Effector memory CD8-positive, alpha-beta T cell (primary cell): ENCODE data around the gene DOC2B.
"Not testable (repeated sequence)": the region's sequence is repeated elsewhere in the genome, so short reads cannot be mapped to it uniquely, and the experiment has no call there.

Experiments
- ATAC-seq: fragments of 150-1000 bp; cut with Tn5 transposase; replicated peaks from 2 replicates; pipeline ENCODE4 v1.10.0; 2021; ENCODE audit warnings: mild to moderate bottlenecking, moderate library complexity
- DNase-seq, 3 experiments: peaks; one replicate each; pipeline ENCODE4 v3.0.0; 2021
- H3K27ac Mint-ChIP-seq, 2 donors: one replicate each; pipeline ENCODE4 v1.8.0; 2022; ENCODE audit warnings: mild to moderate bottlenecking in 2 of 2, mixed read lengths in 2 of 2, moderate library complexity in 2 of 2
- H3K27me3 Mint-ChIP-seq, 2 donors: one replicate each; pipeline ENCODE4 v1.8.0; 2022; ENCODE audit warnings: mixed read lengths in 2 of 2
- H3K36me3 Mint-ChIP-seq: one replicate; pipeline ENCODE4 v1.8.0; 2022; ENCODE audit warnings: mild to moderate bottlenecking, moderate library complexity, mixed read lengths; ENCODE audit not compliant: insufficient read depth
- H3K4me1 Mint-ChIP-seq, 2 donors: one replicate each; pipeline ENCODE4 v1.8.0; 2022; ENCODE audit warnings: low read depth in 2 of 2, mixed read lengths in 2 of 2
- H3K4me3 Mint-ChIP-seq, 2 donors: one replicate each; pipeline ENCODE4 v1.8.0; 2022; ENCODE audit warnings: mild to moderate bottlenecking in 2 of 2, mixed read lengths in 2 of 2, moderate library complexity in 2 of 2
- H3K9me3 Mint-ChIP-seq, 2 donors: one replicate each; pipeline ENCODE4 v1.8.0; 2022; ENCODE audit warnings: mixed read lengths in 2 of 2

DOC2B gene

DNA sequence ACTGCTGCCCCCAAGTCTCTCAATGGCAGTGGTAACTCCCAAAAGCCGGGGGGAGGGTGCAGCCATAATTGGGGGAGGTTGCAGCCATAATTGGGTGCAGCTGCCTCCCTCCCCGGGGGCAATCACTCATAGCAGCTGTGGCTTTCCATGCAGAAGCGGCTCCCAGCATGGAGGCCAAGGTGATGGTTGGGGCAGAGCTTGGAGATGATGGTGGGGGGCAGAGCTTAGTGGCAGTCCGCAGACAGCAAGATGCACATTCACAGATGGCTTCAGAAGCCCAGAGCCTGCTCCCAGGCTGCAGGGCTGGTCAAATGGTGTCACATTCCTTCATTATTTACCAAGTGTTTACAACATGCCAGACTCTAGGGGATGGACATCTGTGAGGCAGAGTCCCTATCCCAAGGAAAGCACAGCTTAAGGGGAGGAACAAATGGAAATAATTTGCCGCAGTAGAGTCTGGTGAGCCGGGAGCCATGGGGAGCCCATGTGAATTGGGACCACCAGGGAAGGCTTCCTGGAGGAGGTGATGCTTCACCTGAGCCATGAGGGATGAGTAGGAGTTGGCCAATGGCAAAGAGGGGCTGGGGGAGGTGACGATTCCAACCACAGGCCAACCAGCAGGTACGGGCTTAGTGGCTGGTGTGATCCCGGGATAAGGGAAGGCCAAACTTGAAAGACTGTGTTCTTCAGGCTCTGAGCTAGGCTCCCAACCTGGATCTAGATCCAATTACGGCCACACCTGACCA is 8.1 kb downstream of the DOC2B start:
- no peaks in the 10 kb centered on the region for H3K36me3 Mint-ChIP-seq
- DNase-seq (no peak), ATAC-seq (no peak)
- no peaks in the 10 kb centered on the region for H3K4me1 Mint-ChIP-seq
- H3K4me3 Mint-ChIP-seq = no peak overlapping the region
- no peaks in the 10 kb centered on the region for H3K9me3 Mint-ChIP-seq
- peaks cover 21 to 60% of the 10 kb centered on the region in 2 donors for H3K27me3 Mint-ChIP-seq
- no peak overlapping the region for H3K27ac Mint-ChIP-seq

DNA sequence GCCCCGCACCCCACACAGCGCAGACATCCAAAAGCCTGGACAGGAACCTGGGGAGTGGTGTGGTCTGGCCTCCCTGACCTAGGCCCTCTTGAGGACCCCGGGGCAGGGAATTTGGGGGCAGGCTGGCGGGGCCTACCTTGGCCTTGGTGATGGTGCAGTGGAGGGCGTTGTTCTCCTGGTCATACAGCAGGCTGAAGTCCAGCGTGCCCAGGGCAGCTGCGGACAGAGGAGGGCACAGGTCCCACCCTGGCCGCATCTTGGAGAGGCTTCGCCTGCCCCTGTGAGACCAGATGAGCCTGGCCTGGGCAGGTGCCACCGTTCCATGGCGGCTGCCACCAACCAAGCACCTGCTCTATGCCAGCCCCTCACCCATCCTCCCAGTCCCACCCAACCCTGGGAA is 9.0 kb downstream of the DOC2B start:
- no peaks in the 10 kb centered on the region for H3K9me3 Mint-ChIP-seq
- H3K27me3 Mint-ChIP-seq = peaks cover 16 to 50% of the 10 kb centered on the region in 2 donors
- DNase-seq (no peak), ATAC-seq (no peak)
- H3K27ac Mint-ChIP-seq = no peak overlapping the region
- H3K36me3 Mint-ChIP-seq = no peaks in the 10 kb centered on the region
- H3K4me3 Mint-ChIP-seq = no peak overlapping the region
- H3K4me1 Mint-ChIP-seq = no peaks in the 10 kb centered on the region

DNA sequence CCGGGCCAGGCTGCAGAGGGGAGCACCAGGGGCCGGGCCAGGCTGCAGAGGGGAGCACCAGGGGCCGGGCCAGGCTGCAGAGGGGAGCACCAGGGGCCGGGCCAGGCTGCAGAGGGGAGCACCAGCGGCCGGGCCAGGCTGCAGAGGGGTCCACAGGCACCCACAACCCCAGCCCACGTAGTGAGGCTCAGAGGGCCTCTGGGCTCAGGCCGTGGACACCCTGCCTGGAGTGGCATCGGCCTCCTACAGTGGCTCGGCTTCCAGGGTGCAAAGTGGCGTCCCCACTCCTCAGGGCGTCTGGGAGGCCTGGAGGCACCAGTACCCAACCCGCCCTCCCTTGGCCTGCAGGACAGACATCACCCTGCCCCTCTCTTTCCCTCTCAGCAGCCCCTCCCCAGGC is 9.6 kb downstream of the DOC2B start:
- Mint-ChIP-seq H3K4me1 (no peaks in the 10 kb centered on the region), H3K27ac (no peak overlapping the region), H3K36me3 (no peaks in the 10 kb centered on the region), H3K27me3 (peaks cover 16 to 45% of the 10 kb centered on the region in 2 donors), H3K9me3 (no peaks in the 10 kb centered on the region), H3K4me3 (no peak overlapping the region)
- ATAC-seq (no peak), DNase-seq (no peak)

DNA sequence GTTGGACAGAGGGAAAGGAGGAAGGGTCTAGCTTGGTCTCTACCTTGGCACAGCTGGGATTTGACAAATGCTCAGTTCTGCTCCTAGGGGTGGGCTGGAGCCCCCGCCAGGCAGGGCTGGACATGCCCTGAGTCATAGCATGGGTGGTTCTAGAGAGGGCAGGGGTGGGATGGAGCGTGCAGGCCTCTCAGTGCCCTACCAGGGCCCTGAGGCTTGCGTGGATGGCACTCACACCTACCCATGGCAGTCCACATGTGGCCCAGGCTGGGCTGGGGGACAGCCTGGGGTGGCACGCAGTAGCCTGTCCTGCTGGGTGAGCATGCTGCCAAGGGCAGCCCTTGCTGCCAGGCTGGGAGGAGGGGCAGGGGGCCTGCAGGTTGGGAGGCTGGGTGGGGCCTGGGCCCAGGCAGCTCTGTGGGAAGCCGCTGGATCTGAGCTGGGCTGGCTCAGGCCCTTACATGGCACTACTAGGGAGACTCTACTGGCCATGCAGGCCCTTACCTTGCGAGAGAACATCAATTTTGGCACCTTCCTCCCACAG is 11.2 kb downstream of the DOC2B start:
- H3K4me1 Mint-ChIP-seq = no peaks in the 10 kb centered on the region
- H3K4me3 Mint-ChIP-seq = no peak overlapping the region
- no peak overlapping the region for H3K27ac Mint-ChIP-seq
- no peaks in the 10 kb centered on the region for H3K36me3 Mint-ChIP-seq
- H3K27me3 Mint-ChIP-seq = peaks cover 16 to 45% of the 10 kb centered on the region in 2 donors
- DNase-seq (no peak), ATAC-seq (no peak)
- no peaks in the 10 kb centered on the region for H3K9me3 Mint-ChIP-seq

DNA sequence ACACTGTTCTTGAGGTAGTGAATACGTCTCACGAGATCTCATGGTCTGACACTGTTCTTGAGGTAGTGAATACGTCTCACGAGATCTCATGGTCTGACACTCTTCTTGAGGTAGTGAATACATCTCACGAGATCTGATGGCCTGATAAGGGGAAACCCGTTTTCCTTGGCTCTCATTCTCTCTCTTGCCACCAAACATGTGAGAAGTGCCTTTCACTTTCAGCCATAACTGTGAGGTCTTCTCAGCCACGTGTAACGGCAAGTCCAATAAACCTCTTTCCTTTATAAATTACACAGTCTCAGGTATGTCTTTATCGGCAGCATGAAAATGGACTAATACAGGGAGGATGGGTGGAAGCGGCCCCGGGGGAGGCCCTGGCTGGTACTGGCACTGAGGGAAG is 12.8 kb downstream of the DOC2B start:
- H3K4me1 Mint-ChIP-seq, H3K27ac Mint-ChIP-seq, H3K36me3 Mint-ChIP-seq, DNase-seq, ATAC-seq, H3K9me3 Mint-ChIP-seq, H3K4me3 Mint-ChIP-seq: not testable (repeated sequence)
- H3K27me3 Mint-ChIP-seq = peaks cover 16 to 43% of the 10 kb centered on the region in 2 donors

DNA sequence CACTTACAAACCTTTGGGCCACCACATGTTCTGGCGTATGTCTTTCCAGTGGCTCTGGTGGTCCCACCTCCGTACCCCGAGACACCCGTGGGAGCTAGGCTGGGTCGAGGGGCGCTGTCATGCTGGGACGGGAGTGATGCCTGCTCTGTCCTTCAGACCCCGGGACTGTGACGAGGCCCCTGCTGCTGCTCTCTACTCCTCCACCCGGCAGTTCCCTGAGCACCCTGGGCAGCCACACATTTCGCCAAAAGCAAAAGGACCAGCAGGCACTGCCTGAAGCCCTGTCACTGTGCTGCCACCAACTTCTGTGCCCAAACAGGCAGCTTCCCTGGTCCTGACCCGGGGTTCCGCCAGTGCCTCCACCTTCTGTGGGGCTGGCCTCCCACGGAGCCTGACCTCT is 15.5 kb downstream of the DOC2B start:
- no peaks in the 10 kb centered on the region for H3K9me3 Mint-ChIP-seq
- DNase-seq (no peak), ATAC-seq (no peak)
- H3K4me1 Mint-ChIP-seq = peaks cover 0 to 3% of the 10 kb centered on the region in 2 donors
- no peak overlapping the region for H3K4me3 Mint-ChIP-seq
- H3K27ac Mint-ChIP-seq = no peak overlapping the region
- H3K36me3 Mint-ChIP-seq = no peaks in the 10 kb centered on the region
- peaks cover 22 to 56% of the 10 kb centered on the region in 2 donors for H3K27me3 Mint-ChIP-seq

DNA sequence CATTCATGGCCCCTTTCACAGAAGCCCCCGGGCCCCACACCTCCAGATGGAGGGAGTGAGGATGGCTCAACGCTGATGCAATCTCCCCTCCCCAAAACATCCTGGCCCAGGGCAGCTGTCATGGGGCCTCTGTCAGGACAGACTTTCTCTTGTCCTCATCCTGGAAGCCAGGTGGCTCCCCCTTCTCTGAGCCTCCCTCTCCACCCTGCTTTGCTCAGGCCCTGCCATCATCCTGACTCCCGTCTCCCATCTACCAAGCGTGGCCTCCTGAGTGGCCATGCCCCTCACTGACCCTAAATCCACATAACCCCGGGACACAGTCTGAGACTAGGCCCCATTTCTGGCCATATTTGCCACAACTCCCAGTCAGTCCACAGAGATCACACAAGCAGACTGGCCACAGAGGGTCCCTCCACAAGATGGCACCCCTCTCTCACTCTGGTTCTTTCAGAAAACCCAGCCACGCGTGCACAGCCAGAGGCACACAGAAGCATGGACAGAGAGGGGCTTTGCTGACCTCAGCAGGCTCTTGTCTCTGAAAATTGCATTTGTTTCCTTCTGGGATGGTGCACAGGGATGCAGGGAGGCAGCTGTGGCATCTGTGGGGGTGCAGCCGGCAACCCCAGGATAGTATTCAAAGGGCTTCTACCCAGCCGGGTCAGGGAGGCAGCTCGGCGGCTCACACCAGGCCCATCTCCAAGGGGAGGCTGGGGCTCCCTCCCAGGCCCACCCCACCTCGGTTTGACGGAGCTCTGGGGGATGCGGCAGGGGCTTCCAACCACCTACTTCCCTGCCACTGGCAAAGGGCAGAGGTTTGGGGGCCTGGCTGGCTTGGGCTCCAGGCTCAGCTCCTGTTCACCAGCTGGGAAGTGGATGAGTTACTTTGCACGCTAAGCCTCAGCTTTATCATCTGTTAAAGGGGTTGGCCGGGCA is 16.9 kb downstream of the DOC2B start:
- no peak for DNase-seq
- Mint-ChIP-seq H3K9me3 (no peaks in the 10 kb centered on the region), H3K27ac (peak overlapping the region in 1 of 2 donors; percentile 44), H3K4me3 (no peak overlapping the region), H3K4me1 (peaks cover 0 to 3% of the 10 kb centered on the region in 2 donors), H3K36me3 (no peaks in the 10 kb centered on the region), H3K27me3 (peaks cover 16 to 59% of the 10 kb centered on the region in 2 donors)
- no peak for ATAC-seq

DNA sequence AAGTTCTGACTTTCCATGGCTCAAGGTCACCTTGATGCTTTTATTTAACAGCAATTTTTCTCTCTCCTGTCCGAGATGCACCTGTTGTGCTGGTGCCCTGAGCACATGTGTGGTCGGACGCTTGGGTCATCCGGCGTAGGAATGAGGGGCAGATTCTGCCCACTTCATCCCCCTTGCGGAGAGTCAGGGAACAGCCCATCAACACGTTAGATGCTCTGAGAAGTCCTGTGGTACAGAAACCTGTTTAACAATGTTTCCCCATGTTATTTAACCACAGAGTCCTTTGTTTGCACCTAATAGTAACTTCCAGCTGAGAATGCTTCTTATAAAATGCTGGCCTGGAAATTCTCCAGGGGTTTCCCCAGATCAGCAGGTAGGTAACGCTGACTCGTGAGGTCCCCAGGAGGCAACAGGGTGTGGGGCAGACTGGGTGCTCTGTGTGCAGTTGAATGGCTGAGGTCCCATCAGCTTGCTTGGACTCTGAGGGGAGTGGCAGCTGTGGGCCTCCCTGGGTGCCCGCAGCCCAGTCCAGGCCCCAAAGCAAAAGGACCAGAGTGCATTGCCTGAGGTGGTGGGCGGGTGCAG is 17.8 kb downstream of the DOC2B start:
- H3K4me1 Mint-ChIP-seq = peaks cover 0 to 3% of the 10 kb centered on the region in 2 donors
- no peaks in the 10 kb centered on the region for H3K36me3 Mint-ChIP-seq
- H3K4me3 Mint-ChIP-seq = no peak overlapping the region
- peaks cover 9 to 50% of the 10 kb centered on the region in 2 donors for H3K27me3 Mint-ChIP-seq
- no peak overlapping the region for H3K27ac Mint-ChIP-seq
- ATAC-seq (no peak), DNase-seq (no peak)
- H3K9me3 Mint-ChIP-seq = no peaks in the 10 kb centered on the region

DNA sequence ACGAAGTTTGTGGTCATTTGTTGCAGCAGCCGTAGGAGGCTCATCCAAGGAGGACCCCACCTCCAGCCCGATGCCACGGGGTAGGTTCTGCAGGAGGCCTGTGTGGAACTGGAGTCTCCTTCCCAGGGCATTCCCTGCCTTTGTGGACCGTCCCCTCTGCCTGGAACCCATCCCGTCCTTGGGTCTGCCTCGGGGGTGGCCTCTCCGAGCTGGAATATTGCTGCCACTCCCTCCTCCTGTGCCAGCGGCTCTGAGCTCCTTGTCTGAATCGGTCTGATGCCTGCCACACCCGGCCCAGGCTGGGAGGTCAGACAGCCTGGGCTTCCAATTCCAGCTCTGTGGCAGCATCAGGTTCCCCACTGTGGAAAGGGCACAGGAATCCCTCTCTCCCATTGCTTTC is 18.8 kb downstream of the DOC2B start:
- ATAC-seq (no peak), DNase-seq (no peak)
- H3K36me3 Mint-ChIP-seq = no peaks in the 10 kb centered on the region
- H3K9me3 Mint-ChIP-seq = no peaks in the 10 kb centered on the region
- no peak overlapping the region for H3K27ac Mint-ChIP-seq
- peaks cover 0 to 3% of the 10 kb centered on the region in 2 donors for H3K4me1 Mint-ChIP-seq
- peaks cover 14 to 59% of the 10 kb centered on the region in 2 donors for H3K27me3 Mint-ChIP-seq
- no peak overlapping the region for H3K4me3 Mint-ChIP-seq

DNA sequence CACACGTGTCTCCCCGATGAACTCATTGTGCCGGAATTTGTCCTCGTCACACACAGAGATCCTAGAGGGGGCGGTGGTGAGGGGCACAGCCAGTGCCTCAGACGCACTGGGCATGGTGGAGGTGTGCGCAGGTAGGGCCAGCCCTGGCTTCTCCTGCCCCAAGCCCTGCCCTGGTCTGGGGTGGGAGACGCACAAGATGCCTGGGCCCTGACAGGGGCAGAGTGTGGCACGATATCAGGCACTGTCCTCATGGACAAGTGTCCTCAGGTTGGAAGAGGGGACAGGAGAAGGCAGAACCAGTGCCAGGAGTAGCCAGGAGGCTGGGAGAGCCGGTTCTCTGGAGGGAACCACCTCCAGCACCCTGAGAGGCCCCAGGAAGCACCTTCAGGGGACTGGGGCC is 20.0 kb downstream of the DOC2B start:
- H3K27ac Mint-ChIP-seq = no peak overlapping the region
- H3K9me3 Mint-ChIP-seq = no peaks in the 10 kb centered on the region
- ATAC-seq (no peak), DNase-seq (no peak)
- peaks cover 0 to 3% of the 10 kb centered on the region in 2 donors for H3K4me1 Mint-ChIP-seq
- H3K27me3 Mint-ChIP-seq = peaks cover 14 to 68% of the 10 kb centered on the region in 2 donors
- H3K4me3 Mint-ChIP-seq = no peak overlapping the region
- no peaks in the 10 kb centered on the region for H3K36me3 Mint-ChIP-seq

DNA sequence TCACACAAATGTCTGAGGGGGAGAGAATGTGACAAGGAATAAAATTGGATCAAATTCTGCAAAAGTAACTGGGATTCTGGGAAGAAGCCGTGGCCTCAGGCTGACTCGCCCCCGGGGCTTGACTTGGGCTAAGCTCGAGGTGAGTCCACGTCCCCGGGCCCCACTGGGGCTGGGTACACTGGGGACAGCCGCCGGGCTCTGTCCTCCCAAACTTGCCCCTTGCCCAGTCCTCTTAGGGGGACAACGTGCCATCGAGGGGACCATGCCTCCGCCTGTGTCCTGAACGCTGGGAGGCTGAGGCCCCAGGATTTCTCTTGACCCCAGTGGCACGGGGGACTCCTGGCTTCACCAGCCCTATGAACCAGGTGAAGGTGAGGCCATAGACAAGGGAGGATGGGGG is 21.1 kb downstream of the DOC2B start:
- H3K27me3 Mint-ChIP-seq = peaks cover 14 to 77% of the 10 kb centered on the region in 2 donors
- DNase-seq (no peak), ATAC-seq (no peak)
- peaks cover 0 to 3% of the 10 kb centered on the region in 2 donors for H3K4me1 Mint-ChIP-seq
- H3K36me3 Mint-ChIP-seq = no peaks in the 10 kb centered on the region
- H3K27ac Mint-ChIP-seq = no peak overlapping the region
- H3K4me3 Mint-ChIP-seq = no peak overlapping the region
- no peaks in the 10 kb centered on the region for H3K9me3 Mint-ChIP-seq

DNA sequence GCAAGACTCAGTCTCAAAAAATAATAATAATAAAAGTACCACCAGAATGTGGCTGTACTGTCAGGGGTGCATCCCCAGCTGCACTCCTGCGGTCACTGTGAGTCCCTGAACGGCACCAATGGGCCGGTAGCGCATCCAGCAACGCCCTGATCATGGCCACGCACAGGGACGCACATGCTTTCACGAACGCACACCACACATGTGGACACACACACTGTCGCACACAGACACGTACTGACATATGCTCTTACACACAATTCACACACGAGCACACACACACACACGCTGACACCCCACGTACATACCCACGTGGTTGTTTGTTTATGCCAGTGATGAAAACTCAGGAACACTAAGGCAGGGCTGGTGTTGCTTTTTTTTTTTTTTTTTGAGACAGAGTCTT is 21.8 kb downstream of the DOC2B start:
- DNase-seq = no peak
- no peaks in the 10 kb centered on the region for H3K9me3 Mint-ChIP-seq
- H3K4me3 Mint-ChIP-seq = no peak overlapping the region
- ATAC-seq = no peak
- no peaks in the 10 kb centered on the region for H3K36me3 Mint-ChIP-seq
- H3K27ac Mint-ChIP-seq = no peak overlapping the region
- peaks cover 0 to 3% of the 10 kb centered on the region in 2 donors for H3K4me1 Mint-ChIP-seq
- peaks cover 14 to 78% of the 10 kb centered on the region in 2 donors for H3K27me3 Mint-ChIP-seq

DNA sequence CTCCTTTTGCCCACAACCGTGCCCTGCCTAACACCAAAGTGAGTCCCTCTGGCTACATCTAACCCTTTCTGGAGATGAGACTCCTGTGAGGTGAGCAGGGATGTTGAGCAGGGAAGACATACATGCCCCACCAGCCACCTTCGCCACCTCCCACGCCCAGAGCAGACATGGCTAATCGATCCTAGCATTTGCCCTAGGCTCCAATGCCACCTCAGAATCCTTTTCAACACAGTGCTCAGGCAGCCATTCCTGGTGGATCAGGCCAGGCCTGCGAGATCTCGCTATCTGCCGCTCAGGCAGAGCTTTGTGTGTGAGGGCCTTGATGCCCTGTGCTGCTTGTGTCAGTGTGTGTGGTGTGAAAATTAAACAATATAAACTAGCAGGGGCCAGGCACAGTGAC is 23.1 kb downstream of the DOC2B start:
- Mint-ChIP-seq H3K27ac (no peak overlapping the region), H3K4me1 (peaks cover 0 to 2% of the 10 kb centered on the region in 2 donors), H3K4me3 (no peak overlapping the region), H3K36me3 (no peaks in the 10 kb centered on the region), H3K27me3 (peaks cover 14 to 75% of the 10 kb centered on the region in 2 donors), H3K9me3 (no peaks in the 10 kb centered on the region)
- ATAC-seq (no peak), DNase-seq (no peak)
